GM12801 (cell line): ENCODE data around the gene OTUB1.

Source experiments
- CTCF ChIP-seq: IDR thresholded peaks from one replicate; pipeline ENCODE4 v1.5.1; 2011; ENCODE audit warnings: control low read depth; ENCODE audit not compliant: insufficient read length; ENCODE audit errors: extremely low read depth

Gene OTUB1

DNA sequence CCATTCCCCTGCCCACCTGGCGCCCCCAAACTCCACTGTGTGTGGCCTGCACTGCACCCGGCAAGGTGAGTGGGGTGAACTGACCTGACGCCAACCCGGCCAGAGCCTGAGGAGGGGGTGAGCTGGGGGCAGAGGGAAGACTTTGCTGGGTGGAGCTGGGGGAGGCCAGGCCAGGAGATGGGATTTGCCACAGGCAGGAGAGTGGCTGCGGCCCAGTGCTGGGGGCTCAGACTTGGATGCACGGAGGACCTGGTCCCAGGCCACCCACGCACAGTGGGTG lies 31.6 kb downstream of the OTUB1 start:
- no peak for TF ChIP-seq CTCF

GRCh38 chr11:64018310-64018709 lies 32.1 kb downstream of the OTUB1 start:
- no peak for TF ChIP-seq CTCF

- no peak for TF ChIP-seq CTCF
These were observed 33.1 kb downstream of the OTUB1 start for GRCh38 chr11:64019106-64020037.

DNA sequence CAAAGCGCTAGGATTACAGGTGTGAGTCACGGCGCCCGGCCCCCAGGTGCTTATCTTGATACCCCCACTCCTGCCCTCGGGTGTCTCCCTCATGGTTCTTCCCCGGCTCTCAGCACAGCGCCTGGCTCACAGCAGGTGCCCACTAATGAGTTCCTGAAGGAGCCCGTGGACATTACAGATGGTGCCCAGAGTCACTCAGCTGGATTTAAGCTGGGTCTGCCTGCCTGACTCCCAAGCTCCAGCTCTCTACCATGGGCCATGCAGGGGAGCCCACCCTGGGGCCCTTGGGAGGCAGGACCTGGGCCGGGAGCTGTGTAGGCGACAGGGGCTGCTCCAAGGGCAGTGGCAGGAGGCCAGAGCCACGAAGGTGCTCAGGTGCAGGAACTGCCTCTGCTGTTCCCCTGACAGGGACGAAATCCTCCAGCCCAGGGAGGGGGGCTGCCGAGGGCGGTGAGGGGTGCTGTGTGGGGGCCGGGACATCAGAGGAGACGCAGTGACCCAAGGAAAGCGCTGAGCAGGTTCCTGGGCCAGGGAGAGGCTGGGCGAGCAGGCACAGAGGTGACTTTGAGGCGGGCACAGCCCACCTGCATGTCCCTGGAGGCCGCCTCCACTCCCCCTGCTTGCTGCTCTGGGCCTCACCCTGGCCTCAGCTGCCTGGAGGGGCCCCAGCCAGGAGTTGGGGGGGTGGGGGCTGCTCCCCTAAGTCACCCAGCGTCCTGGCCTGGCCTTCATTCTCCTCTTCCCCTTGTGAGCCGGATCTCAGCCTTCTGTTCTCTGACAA lies 34.9 kb downstream of the OTUB1 start:
- no peak for TF ChIP-seq CTCF

DNA sequence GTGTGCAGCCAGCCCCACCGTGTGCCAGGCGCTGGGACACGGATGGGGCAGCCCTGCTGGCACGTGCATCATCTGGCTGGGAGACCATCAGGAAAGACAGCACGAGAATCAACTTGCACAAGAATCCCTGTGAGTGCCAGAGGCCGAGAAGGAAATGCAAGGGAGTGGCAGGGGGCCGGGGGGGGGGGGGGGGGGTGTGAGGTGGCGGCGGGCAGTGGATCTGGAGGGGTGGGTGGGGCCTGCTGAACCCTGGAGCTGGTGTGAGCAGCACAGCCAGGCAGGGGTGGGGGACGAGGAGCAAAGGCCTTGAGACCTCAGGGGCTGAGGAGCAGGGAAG lies 35.5 kb downstream of the OTUB1 start:
- TF ChIP-seq CTCF = no peak

DNA sequence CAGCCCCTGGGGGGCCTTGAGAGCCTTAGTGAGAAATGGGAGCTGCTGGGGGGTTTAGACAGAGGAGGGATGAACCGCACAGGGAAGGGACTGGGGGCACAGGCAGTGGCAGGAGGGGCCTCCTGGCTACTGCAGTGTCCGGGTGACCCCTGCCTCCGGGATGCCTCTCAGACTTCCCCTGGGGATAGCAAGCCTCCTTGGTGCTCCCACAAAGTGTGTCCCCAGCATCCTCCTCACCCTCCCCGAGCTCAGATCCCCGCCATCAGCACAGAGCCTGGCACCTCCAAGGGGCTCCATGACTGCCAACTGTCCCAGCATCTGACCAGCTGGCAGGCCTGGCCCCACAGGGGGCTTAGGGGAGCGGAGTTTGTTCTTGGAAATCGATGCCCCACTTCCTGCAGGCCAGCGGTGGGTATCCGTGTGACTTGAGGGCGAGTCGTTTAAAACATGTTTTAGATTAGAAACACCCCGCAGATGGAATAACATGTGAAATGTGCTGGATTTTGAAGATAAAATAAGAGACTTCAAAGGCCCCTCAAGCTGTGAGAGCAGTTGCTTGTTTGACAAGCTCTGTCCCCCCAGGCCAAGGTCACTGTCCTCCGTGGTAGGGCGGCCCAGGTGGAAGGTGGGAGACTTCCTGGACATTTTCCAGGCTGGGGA lies 36.0 kb downstream of the OTUB1 start:
- no peak for TF ChIP-seq CTCF
